Fibroblast of lung (primary cell): ENCODE results near the gene SENP1.
"Not testable (repeated sequence)": the region's sequence is repeated elsewhere in the genome, so short reads cannot be mapped to it uniquely, and the experiment has no call there.

Experiments
- EZH2 ChIP-seq: IDR thresholded peaks from 2 replicates; pipeline ENCODE4 v1.5.1; 2012; ENCODE audit warnings: low read length, control low read depth, mild to moderate bottlenecking; ENCODE audit errors: missing control alignments
- TF ChIP-seq, protein P1 (sequence below), 2 donors: IDR thresholded peaks in 1 of 2; conservative IDR thresholded peaks in 1 of 2; 1 replicate in 1 of 2; 2 replicates in 1 of 2; pipeline ENCODE4 v1.5.1; 2011 to 2012; ENCODE audit warnings: low read length in 2 of 2, control low read depth in 1 of 2, inconsistent platforms in 1 of 2, low read depth in 1 of 2, mild to moderate bottlenecking in 1 of 2

GRCh38 chr12:48125542-48125941, 19.7 kb upstream of the SENP1 start:
- TF ChIP-seq, protein P1, sequence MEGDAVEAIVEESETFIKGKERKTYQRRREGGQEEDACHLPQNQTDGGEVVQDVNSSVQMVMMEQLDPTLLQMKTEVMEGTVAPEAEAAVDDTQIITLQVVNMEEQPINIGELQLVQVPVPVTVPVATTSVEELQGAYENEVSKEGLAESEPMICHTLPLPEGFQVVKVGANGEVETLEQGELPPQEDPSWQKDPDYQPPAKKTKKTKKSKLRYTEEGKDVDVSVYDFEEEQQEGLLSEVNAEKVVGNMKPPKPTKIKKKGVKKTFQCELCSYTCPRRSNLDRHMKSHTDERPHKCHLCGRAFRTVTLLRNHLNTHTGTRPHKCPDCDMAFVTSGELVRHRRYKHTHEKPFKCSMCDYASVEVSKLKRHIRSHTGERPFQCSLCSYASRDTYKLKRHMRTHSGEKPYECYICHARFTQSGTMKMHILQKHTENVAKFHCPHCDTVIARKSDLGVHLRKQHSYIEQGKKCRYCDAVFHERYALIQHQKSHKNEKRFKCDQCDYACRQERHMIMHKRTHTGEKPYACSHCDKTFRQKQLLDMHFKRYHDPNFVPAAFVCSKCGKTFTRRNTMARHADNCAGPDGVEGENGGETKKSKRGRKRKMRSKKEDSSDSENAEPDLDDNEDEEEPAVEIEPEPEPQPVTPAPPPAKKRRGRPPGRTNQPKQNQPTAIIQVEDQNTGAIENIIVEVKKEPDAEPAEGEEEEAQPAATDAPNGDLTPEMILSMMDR (conservative IDR thresholded peaks at IDR 0.05 in 1 of 2, IDR thresholded peaks at IDR 0.05 in 1 of 2; ENCODE audit: low read depth in 1 of 2, low read length in 2 of 2) = not testable (repeated sequence)
- not testable (repeated sequence) for TF ChIP-seq EZH2
